Liver (tissue), 3 donors: ENCODE measurements around the gene ACP7.

ENCODE experiments used
- CTCF ChIP-seq: fragments of 150-350 bp; IDR thresholded peaks from 2 replicates; pipeline ENCODE4 v1.5.1; 2017; ENCODE audit warnings: improper control_type of control experiment, low read depth, low read length; ENCODE audit not compliant: missing input control
- EGR1 ChIP-seq, 2 donors: IDR thresholded peaks; 2 replicates each; pipeline ENCODE4 v1.6.1; 2016 to 2018; ENCODE audit warnings: antibody characterized with exemption in 2 of 2, low read depth in 2 of 2
- GABPA ChIP-seq, 2 donors: IDR thresholded peaks in 1 of 2; conservative IDR thresholded peaks in 1 of 2; 2 replicates each; pipeline ENCODE4 v1.6.1; 2016; ENCODE audit warnings: antibody characterized with exemption in 2 of 2, mild to moderate bottlenecking in 1 of 2, moderate library complexity in 1 of 2
- HNF4A ChIP-seq, 2 donors: conservative IDR thresholded peaks; 2 replicates each; pipeline ENCODE4 v1.6.1; 2016; ENCODE audit warnings: antibody characterized with exemption in 2 of 2, mild to moderate bottlenecking in 2 of 2
- JUND ChIP-seq, 2 donors: IDR thresholded peaks; 2 replicates each; pipeline ENCODE4 v1.6.1; 2016; ENCODE audit warnings: antibody characterized with exemption in 2 of 2
- MAX ChIP-seq: IDR thresholded peaks from 2 replicates; pipeline ENCODE4 v1.6.1; 2016; ENCODE audit warnings: antibody characterized with exemption
- NR2F2 ChIP-seq: IDR thresholded peaks from 2 replicates; pipeline ENCODE4 v1.6.1; 2016; ENCODE audit warnings: antibody characterized with exemption
- REST ChIP-seq: IDR thresholded peaks from 2 replicates; pipeline ENCODE4 v1.6.1; 2016; ENCODE audit warnings: antibody characterized with exemption, mild to moderate bottlenecking
- SP1 ChIP-seq: IDR thresholded peaks from 2 replicates; pipeline ENCODE4 v1.6.1; 2018; ENCODE audit warnings: antibody characterized with exemption, mild to moderate bottlenecking
- TAF1 ChIP-seq: conservative IDR thresholded peaks from 2 replicates; pipeline ENCODE4 v1.6.1; 2016; ENCODE audit warnings: antibody characterized with exemption, mild to moderate bottlenecking
- YY1 ChIP-seq: IDR thresholded peaks from 2 replicates; pipeline ENCODE4 v1.6.1; 2016; ENCODE audit warnings: antibody characterized with exemption, mild to moderate bottlenecking
- ZBTB33 ChIP-seq: IDR thresholded peaks from 2 replicates; pipeline ENCODE4 v1.6.1; 2016; ENCODE audit warnings: antibody characterized with exemption
- donor health status: healthy.
- donor health status: healthy.

GRCh38 chr19:39083983-39084731, at the start of gene ACP7:
- TF ChIP-seq NR2F2, result no peak
- TF ChIP-seq CTCF, result no peak
- TF ChIP-seq GABPA (IDR thresholded peaks at IDR 0.05 in 1 of 2, conservative IDR thresholded peaks at IDR 0.05 in 1 of 2), result no peak
- no peak for TF ChIP-seq YY1
- no peak for TF ChIP-seq REST
- TF ChIP-seq ZBTB33, result no peak
- no peak for TF ChIP-seq JUND (IDR thresholded peaks at IDR 0.05)
- no peak for TF ChIP-seq HNF4A (conservative IDR thresholded peaks at IDR 0.05)
- TF ChIP-seq MAX, result no peak
- TF ChIP-seq SP1, result no peak
- no peak for TF ChIP-seq EGR1 (IDR thresholded peaks at IDR 0.05; ENCODE audit: low read depth in 2 of 2)
- TF ChIP-seq TAF1, result no peak
